GM18861 (cell line): Measurements from ENCODE around the gene PHAX.
"Not testable (repeated sequence)": the region's sequence is repeated elsewhere in the genome, so short reads cannot be mapped to it uniquely, and the experiment has no call there.

Experiments used
- ATAC-seq: cut with Tn5 transposase; IDR thresholded peaks from one replicate; pipeline ENCODE4 v1.9.1; 2021; ENCODE audit not compliant: unreplicated experiment

The PHAX gene

DNA sequence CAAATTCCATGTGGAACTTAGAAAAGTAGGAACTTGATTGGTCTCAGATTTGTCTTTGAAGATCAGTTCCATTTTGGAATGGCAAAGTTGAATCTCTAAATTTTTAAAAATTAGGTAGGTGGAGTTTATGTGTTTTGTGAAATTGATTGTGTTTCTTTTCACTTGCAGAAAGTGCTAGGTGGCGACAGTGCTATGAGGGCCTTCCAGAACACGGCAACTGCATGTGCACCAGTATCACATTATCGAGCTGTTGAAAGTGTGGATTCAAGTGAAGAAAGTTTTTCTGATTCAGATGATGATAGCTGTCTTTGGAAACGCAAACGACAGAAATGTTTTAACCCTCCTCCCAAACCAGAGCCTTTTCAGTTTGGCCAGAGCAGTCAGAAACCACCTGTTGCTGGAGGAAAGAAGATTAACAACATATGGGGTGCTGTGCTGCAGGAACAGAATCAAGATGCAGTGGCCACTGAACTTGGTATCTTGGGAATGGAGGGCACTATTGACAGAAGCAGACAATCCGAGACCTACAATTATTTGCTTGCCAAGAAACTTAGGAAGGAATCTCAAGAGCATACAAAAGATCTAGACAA, 2.8 kb downstream of the PHAX start:
- no peak for ATAC-seq

DNA sequence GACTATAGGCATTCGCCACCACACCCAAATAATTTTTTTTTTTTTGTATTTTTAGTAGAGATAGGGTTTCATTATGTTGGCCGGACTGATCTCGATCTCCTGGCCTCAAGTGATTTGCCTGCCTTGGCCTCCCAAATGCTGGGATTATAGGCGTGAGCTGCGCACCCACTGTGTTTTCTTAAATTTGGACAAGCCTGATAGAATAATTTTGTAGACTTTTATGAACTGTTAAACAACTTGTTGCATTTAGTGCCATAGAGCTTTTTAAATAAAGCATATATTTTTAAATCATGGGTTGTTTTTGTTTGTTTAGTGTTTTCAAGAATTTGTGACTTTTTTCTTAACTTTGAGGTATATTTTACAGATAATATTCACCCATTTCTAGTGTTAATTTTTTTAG, 4.8 kb downstream of the PHAX start:
- ATAC-seq, result no peak

DNA sequence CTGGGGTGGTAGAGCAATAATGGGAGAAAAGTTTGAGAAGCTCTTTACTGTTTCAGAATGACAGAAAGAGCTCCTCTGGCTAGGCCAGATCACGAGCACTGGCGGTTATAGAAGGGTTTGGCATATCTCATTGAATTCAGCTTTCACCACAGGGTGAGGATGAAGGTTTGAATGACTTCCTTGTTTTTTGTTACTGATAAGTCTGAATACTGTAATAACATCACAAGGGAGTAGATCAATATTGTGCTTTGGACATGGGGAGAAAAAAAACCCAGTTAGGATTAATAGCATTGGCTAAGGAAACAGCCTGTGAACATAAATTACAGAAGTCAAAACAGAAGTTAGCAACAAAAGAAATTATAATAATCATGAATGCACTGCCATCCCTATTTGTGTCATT, 9.4 kb downstream of the PHAX start:
- no peak for ATAC-seq

DNA sequence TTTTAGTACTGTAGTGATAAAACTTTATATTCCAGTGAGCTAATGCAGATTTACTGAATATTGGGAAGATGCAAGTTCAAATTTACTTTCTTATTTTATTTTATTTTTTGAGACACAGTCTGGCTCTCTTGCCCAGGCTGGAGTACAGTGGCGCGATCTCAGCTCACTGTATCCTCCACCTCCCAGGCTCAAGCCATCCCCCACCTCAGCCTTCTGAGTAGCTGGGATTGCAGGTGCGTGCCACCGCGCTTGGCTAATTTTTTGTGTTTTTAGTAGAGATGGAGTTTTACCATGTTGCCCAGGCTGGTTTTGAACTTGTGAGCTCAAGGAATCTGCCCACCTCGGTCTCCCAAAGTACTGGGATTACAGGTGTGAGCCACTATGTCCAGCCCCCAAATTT, 9.9 kb downstream of the PHAX start:
- no peak for ATAC-seq

DNA sequence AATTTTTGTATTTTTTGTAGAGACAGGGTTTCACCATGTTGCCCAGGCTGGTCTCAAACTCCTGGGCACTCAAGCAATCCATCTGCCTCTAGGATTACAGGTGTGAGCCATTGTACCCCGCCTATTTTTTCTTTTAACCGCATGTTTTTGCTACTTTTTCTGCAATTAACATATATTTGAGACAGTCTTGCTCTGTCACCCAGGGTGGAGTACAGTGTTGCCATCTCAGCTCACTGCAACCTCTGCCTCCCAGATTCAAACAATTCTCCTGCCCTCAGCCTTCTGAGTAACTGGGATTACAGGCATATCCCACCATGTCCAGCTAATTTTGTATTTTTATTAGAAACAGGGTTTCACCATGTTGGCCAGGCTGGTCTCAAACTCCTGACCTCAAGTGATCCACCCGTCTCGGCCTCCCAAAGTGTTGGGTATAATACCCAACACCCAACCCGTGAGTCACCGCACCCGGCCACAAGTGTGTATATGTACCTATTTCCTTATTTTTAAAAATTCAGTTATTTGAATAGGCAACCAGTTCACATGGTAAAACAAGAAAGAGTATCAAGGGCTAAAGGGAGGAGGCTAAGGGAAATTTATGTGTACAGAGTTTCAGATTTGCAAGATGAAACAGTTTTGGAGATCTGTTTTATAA, 13.3 kb downstream of the PHAX start:
- no peak for ATAC-seq

DNA sequence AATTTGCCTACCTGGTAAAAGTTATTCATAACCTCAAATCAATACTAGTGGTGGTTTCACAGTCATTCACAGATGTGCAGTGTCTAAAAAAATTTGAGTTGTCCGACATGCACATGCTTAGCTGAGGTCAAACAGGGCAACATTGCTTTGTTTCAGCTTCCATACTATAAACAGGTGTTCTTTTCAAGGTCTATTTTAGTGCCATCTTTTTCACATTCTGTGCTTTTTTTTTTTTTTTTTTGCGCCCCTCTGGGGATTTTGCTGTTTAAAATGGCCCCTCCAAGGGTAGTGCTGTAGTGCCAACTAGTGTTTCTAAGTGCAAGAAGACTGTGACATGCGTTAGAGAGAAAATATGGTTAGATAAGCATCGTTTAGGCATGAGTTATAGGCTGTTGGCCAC, 14.5 kb downstream of the PHAX start:
- peak; percentile 96 for ATAC-seq

DNA sequence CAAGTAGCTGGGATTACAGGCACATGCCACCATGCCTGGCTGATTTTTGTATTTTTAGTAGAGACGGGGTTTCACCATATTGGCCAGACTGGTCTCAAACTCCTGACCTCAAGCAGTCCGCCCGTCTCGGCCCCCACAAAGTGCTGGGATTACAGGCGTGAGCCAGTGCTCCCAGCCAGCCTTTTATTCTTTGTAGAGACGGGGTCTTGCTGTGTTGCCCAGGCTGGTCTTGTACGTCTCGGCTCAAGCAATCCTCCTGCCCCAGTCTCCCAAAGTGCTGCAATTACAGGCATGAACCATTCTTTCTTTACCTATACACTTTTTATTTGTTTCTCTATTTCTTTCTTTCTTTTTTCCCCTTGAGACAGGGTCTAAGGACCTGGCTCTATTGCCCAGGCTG, 16.9 kb downstream of the PHAX start:
- ATAC-seq, result not testable (repeated sequence)

DNA sequence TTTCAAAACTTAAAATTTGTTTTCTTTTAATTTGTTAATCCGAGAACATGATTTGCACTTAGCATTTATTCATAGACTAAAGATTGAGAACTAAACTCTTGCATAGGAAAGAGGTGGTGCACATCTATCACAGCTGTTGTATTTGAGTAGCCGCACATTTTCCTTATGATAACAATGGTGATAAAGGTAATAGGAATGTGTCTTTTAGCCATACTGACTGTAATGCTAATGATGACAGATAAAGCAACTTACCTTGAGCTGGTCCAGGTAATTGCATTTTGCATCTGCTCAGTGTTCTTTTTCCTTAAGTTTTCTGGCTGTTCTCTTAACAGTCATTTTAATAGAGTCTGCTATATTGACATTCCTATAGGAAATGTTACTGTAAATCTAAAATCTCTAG, 19.0 kb downstream of the PHAX start:
- ATAC-seq, result no peak

DNA sequence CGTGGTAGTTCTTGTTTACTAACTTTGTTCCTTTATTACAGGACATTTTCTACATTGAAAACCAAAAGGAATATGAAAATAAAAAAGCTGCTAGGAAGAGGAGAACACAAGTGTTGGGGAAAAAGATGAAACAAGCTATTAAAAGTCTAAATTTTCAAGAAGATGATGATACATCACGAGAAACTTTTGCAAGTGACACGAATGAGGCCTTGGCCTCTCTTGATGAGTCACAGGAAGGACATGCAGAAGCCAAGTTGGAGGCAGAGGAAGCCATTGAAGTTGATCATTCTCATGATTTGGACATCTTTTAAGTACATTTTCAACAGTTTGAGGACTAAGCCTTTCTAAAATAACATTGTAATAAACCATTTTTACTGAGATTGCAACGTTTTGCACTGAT, 23.8 kb downstream of the PHAX start:
- no peak for ATAC-seq

DNA sequence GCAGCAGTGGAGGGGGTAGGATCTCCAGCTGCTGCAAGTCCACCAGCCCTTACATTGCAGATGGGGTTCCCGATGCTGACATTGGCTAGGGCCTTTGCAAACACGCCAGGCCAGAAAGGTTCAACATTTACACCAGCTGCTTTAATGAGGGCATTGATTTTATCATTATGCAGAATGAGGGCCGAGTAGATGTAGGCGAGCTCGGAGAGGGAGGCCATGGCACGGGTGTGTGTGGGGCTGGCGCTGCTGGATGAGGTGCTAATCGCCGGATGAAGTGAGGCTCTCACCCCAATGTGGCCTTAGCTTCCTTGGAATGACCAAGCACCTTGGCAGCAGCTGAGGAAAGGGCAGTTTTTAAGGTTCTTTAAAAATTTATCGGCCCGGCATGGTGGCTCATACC, 27.4 kb downstream of the PHAX start:
- ATAC-seq, result no peak

DNA sequence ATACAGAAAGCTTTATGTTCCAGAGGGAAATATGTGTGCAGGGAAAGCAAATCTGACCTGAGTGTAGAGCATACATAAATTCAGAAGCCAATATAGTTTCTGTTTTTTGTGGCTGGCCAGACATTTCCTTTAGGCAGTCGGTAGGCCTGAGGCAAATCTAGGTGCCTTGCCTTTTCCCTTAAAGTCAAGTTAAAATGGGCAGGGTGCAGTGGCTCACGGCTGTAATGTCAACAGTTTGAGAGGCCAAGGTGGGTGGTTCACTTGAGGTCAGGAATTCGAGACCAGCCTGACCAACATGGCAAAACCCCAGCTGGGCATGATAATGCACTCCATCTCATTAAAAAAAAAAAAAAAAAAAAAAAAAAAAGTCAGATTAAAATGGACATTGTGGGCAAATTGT, 31.2 kb downstream of the PHAX start:
- no peak for ATAC-seq

DNA sequence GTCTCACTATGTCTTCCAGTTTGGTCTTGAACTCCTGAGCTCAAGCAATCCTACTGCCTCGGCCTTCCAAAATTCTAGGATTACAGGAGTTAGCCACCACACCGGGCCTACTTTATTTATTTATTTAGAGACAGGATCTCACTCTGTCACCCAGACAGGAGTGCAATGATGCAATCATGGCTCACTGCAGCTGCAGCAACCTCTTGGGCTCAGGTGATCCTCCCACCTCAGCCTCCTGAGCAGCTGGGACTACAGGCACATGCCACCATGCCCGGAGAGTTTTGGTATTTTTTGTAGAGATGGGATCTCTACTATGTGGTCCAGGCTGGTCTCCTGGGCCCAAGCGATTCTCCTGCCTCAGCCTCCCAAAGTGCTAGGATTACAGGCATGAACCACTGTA, 32.8 kb downstream of the PHAX start:
- ATAC-seq, result no peak

DNA sequence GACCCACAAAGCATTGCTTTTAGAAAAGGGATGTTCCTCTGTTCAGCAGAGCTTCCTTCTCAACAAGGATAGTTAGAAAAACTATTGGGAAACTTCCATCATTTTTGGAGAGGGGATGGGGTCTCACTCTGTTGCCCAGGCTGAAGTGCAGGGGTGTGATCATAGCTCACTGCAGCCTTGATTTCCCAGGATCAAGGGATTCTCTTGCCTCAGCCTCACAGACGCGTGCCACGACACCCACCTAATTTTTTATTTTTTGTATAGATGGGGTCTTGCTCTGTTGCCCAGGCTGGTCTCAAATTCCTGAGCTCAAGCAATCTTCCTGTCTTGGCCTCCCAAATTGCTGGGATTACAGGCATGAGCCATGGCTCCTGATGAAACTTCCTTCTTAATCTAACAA, 34.8 kb downstream of the PHAX start:
- ATAC-seq, result no peak

DNA sequence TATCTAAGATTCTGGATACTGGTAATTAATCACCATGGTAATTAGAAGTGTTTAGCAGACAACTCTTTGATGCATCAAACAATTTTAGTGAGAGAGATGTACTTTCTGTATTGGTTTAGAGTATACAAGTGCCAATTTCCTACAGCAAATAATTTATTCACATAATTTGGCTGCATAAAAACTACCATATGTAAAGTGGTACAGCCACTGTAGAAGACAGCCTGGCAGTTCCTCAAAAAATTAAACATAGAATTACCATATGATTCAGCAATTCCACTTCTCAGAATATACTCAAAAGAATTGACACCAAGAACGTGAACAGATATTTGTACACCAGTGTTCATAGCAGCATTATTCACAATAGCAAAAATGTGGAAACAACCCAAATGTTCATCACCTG, 36.2 kb downstream of the PHAX start:
- ATAC-seq, result no peak

DNA sequence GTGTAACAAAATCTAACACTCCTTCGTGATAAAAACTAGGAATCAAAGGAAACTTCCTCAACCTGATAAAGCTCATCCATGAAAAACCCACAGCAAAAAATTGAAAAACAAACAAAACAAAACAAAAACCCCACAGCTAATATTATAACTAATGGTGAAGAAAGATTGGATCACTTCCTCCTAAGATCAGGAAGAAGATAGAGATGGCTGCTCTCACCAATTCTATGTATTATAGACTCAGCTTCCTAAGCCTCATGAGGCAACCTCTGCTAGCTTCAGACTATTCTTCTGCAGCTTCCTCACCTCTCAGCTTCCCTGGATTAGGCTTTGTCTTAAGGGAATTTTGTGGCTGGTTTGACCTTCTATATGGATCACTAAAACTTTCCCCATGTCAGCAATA, 40.1 kb downstream of the PHAX start:
- peak; percentile 9 for ATAC-seq

DNA sequence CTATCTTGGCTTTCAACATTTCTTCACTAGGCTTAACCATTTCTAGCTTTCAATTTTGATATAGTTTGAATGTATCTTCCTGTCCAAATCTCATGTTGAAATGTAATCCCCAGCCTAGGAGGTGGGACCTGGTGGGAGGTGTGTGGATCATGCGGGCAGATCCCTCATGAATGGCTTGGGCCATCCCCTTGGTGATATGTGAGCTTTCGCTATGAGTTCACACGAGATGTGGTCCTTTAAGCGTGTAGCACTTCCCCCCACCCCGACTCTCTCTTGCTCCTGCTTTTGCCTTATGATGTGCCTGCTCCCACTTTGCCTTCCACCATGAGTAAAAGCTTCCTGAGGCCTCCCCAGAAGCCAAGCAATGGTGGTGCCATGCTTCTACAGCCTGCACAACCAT, 40.6 kb downstream of the PHAX start:
- ATAC-seq, result peak; percentile 82

DNA sequence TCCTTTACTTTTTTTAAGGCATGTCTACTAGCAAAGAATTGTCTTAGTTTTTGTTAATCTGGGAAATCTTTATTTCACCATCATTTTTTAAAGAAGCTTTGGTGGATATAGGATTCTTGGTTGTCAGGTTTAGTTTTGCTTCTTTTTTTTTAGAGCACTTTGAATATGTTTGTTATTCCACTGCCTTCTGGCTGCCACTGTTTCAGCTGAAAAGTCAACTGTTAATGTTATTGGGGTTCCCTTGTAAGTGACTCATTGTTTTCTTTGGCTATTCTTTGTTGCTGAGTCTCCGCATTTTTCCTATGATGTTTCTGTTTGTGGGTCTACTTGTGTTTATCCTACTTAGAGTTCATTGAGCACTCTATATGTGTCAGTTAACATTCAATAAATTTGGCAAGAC, 44.4 kb downstream of the PHAX start:
- ATAC-seq, result no peak

DNA sequence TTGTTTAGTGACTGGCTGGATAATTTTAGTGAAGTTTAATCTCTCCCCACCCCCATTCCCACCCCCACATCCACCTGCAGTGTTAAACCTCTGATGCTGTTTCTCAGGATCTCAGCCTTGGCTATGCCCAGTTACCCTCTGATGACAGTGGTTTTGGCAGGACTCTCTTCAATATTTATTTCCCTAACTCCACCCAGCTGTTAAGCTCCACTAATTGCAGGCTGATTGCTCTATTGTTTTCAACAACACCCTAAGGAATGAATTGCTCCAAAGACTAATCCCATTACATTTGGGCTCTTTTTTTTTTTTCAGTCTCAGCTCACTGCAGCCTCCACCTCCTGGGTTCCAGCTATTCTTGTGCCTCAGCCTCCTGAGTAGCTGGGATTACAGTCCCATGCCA, 46.3 kb downstream of the PHAX start:
- ATAC-seq, result no peak

DNA sequence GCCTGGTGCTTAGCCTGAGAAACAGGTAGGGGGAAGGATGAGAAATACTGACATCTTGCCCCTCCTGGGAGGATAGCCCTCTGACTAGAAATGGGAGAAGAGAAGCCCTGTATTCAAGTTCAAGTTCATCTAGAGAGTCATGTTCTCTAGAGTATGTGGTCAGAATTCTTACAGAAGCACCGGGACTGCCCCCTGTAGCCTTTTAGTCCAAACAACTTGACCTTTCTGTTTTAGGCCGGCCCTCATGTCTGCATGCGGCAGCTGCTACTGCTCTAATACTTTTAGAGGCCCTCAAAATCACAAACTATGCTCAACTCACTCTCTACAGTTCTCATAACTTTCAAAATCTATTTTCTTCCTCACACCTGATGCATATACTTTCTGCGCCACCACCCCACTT, 47.7 kb downstream of the PHAX start:
- ATAC-seq, result no peak

DNA sequence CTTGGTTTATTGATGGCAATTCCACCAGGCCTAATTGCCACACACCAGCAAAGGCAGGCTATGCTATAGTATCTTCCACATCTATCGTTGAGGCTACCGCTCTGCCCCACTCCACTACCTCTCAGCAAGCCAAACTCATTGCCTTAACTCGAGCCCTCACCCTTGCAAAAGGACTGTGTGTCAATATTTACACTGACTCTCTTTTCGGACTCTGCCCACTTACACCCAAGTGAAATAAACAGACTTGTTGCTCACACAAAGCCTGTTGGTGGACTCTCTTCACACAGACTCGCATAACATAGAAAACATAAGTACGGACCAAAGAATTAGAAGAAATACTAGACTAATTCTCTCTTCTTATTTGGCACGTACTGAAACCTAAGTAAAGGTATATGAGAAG, 48.3 kb downstream of the PHAX start:
- not testable (repeated sequence) for ATAC-seq

DNA sequence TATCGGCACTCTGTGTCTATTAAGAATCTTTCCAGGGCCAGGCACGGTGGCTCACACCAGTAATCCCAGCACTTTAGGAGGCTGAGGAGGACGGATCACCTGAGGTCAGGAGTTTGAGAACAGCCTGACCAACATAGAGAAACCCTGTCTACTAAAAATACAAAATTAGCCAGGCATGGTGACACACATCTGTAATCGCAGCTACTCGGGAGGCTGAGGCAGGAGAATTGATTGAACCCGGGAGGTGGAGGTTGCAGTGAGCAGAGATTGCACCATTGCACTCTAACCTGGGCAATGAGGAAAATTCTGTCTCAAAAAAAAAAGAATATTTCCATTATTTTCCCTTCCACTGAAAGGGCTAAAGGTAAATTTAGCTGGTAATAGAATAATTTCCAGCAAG, 49.0 kb downstream of the PHAX start:
- ATAC-seq, result not testable (repeated sequence)

DNA sequence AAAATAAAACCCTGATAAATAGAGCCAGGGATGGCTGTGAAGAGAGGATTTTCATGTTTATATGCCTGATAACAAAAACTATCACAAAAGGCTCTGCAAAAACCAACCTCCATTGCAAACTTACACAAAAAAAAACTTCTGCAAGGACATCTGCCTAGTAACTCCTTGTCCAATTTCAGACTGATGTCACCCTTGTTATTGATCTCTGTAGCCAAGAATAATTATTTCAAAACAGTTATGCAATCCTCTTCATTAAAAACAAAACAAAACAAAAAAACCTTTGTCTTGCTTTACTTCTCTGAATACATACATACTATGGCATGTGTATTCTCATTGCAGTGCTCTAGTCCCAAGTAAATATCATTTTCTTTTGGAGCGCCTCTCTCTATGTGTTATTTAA, 49.7 kb downstream of the PHAX start:
- ATAC-seq, result no peak

DNA sequence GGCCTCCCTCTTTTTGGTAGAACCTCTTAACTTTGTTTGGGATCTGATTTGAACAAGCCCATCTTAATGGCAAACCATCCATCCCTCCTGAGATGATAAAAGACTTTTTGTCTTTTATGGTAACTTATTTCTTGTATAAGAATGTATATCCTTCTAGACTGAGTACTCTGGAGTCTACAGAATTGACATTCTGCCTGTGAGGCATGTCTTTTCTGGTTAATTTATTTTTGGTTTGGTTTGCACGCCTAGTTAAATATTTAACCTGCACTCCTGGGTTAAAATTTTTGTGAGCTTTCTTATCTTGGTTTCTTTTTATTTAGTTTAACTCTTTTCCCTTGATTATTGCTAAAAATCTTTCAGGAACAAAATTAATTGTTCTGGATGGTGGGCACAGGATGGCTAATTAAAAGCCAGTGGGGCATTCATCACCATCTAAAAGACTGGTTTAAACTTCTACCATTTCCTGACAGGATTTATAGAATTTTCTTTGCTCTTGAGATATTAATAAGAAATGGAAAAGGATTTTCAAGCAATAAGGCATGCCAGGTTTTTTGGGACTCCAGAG, 50.3 kb downstream of the PHAX start:
- ATAC-seq, result peak; percentile 55
